Measurements from ENCODE around the gene DMD.

Gene DMD

DNA sequence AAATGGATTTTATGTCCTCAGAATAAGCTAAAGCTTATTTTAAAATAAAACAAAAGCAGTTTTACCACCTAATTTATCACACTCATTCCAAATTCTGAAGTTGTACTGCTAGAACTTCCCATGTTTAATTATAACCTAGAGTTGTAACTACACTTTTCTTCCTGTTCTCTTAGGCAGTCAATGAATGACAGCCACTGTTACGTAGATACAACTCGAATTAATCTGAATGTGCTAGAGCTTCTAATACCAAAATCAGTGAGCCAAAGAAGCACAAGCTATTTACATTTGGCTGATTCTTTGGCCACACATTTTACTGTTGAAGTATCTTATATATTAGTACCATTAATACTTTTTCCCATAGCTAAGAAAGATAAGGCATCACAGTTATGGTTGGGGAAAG lies 2040.6 kb downstream of the DMD start:
- TF ChIP-seq CTCF (IDR thresholded peaks at IDR 0.05; ENCODE audit: insufficient read depth, low read depth, low read length, missing control alignments), result no peak
- no peak for DNase-seq (ENCODE audit: low read depth)
- H3K4me3 ChIP-seq (ENCODE audit: low read length), result no peak overlapping the region

DNA sequence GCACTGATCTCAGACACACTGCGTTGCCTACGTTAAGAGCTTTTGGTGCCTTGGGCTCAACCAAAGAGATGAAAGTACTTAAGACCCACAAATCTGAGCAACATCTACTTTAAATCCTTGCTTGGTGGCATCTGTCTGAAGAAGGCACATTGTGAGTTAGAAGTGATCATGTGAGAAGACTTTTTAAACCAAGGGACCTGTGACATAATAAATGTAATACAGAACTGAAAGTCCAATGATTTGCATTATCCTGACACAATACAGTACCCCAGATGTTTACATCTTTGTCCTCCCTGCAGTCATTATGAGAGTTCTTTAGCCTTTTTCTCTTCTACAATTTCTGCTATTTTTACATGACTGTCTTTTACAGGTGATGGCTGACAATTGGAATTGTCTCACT lies 2042.8 kb downstream of the DMD start:
- DNase-seq (ENCODE audit: low read depth), result no peak
- H3K4me3 ChIP-seq (ENCODE audit: low read length), result no peak overlapping the region
- TF ChIP-seq CTCF (IDR thresholded peaks at IDR 0.05; ENCODE audit: insufficient read depth, low read depth, low read length, missing control alignments), result no peak

DNA sequence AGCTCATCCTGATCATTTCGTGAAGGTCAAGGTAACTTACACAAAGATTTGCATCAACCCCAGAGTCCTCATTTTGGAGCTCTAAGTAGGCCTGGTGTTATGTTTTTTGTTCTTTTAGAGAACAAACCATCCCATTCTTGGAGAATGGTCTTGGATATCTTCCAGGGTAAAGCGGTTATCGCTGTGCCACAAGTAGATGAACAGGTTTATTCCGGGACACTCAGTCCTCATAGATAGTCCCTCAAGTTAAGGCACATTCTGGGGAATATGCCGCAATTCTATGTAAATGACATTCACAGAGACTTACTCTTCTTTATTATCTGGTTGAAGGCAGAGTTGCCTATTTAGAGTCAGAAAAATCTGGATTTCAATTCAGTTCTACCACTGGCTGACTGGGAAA lies 2044.5 kb downstream of the DMD start:
- no peak for DNase-seq (ENCODE audit: low read depth)
- no peak for TF ChIP-seq CTCF (IDR thresholded peaks at IDR 0.05; ENCODE audit: insufficient read depth, low read depth, low read length, missing control alignments)
- H3K4me3 ChIP-seq (ENCODE audit: low read length), result no peak overlapping the region

- no peak for TF ChIP-seq CTCF (IDR thresholded peaks at IDR 0.05; ENCODE audit: insufficient read depth, low read depth, low read length, missing control alignments)
- no peak overlapping the region for H3K4me3 ChIP-seq (ENCODE audit: low read length)
- DNase-seq (ENCODE audit: low read depth), result no peak
These were observed 2044.9 kb downstream of the DMD start for GRCh38 chrX:31166416-31166815.

DNA sequence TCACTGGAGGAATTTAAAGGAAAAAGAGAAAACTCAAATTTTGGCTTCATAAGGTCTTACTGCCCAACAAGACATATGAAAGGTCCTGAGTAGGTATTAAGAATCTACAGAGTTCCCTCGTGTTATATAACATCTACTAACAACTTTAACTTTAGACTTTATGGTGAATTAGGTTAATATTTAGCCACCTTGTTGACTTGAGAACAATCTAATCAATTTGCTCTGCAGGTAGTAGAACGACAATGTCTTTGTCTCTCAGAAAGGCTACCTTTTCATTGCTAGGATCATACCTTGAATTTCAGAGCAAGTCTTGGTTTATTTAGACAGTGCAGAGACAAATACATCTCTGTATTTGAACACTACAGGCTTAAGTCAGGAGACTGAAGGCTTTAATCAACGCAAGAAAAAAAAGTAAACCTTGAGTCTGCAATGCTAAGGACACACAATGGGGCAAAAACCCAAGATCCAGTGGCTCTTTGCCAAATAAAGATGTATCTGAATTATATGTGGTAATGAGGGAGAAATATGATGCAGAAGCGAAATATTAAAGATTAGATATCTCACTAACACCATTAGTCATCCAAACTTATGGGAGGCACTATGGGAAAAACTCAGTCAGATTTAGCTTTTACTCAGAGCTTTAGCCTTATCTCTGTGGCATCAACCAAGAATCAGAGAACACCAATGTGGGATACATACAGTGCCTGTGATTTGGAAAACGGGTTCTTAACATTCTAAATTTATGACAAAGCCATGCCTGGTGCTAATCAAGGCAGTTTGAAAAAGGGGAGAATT lies 2045.9 kb downstream of the DMD start:
- no peak for TF ChIP-seq CTCF (IDR thresholded peaks at IDR 0.05; ENCODE audit: insufficient read depth, low read depth, low read length, missing control alignments)
- H3K4me3 ChIP-seq (ENCODE audit: low read length), result no peak overlapping the region
- no peak for DNase-seq (ENCODE audit: low read depth)

GRCh38 chrX:31154946-31155345 lies 2056.4 kb downstream of the DMD start:
- DNase-seq (ENCODE audit: low read depth), result no peak

More at GRCh38 chrX:31154946-31155345, 2056.4 kb downstream of the DMD start:
- TF ChIP-seq CTCF (IDR thresholded peaks at IDR 0.05; ENCODE audit: insufficient read depth, low read depth, low read length, missing control alignments), result no peak
- H3K4me3 ChIP-seq (ENCODE audit: low read length), result no peak overlapping the region
